ENCODE measurements around the gene RAB40C.

- TF ChIP-seq CTCF (IDR thresholded peaks at IDR 0.05): no peak
- TF ChIP-seq AFF4 (CRISPR knock-in tag; IDR thresholded peaks at IDR 0.05; ENCODE audit: borderline replicate concordance): no peak
- no peak for TF ChIP-seq NFE2L1 (CRISPR knock-in tag; IDR thresholded peaks at IDR 0.05)
- no peak for TF ChIP-seq FOXK1 (CRISPR knock-in tag; IDR thresholded peaks at IDR 0.05)
- no peak for TF ChIP-seq ETV6 (CRISPR knock-in tag; IDR thresholded peaks at IDR 0.05)
- no peak for TF ChIP-seq USF2 (CRISPR knock-in tag; IDR thresholded peaks at IDR 0.05)
- no peak for TF ChIP-seq E2F5 (CRISPR knock-in tag; IDR thresholded peaks at IDR 0.05)
Observed at GRCh38 chr16:676565-676902, 86.7 kb downstream of the RAB40C start.

All from WTC11 (cell line).